HepG2 (cell line): ENCODE results near the gene PNRC1. TPM values are rescaled to one million over a fixed set of nuclear protein-coding genes. Genes with fewer than 3 reads are reported as not detected.

Experiments
- ATF4 ChIP-seq, 2 experiments: fragments of 450-650 bp in 1 of 2; sonication (generic) in 1 of 2; formaldehyde crosslinking; IDR thresholded peaks; 2 replicates each; pipeline versions ENCODE4 v1.5.0 to v1.8.0; 2020 to 2022; ENCODE audit warnings: mild to moderate bottlenecking in 1 of 2, missing genetic modification reagents in 1 of 2
- CEBPG ChIP-seq: IDR thresholded peaks from 2 replicates; pipeline ENCODE4 v1.6.1; 2016
- HDAC1 ChIP-seq: sonication (generic); formaldehyde crosslinking; IDR thresholded peaks from 2 replicates; pipeline ENCODE4 v1.5.1; 2020; ENCODE audit warnings: mild to moderate bottlenecking, missing genetic modification reagents
- HDAC2 ChIP-seq: sonication (generic); formaldehyde crosslinking; IDR thresholded peaks from 2 replicates; pipeline ENCODE4 v1.4.0; 2020; ENCODE audit warnings: missing genetic modification reagents
- HDAC6 ChIP-seq: fragments of 200-600 bp; sonication (generic); IDR thresholded peaks from 2 replicates; pipeline ENCODE4 v1.7.0; 2017; ENCODE audit warnings: mild to moderate bottlenecking, antibody characterized with exemption, low read length, low read depth
- ISL2 ChIP-seq: sonication (generic); formaldehyde crosslinking; IDR thresholded peaks from 2 replicates; pipeline ENCODE4 v1.5.0; 2020; ENCODE audit warnings: missing genetic modification reagents
- KDM5A ChIP-seq: fragments of 200-600 bp; sonication (generic); IDR thresholded peaks from 2 replicates; pipeline ENCODE4 v1.7.0; 2018; ENCODE audit warnings: antibody characterized with exemption, mild to moderate bottlenecking, low read length, borderline replicate concordance
- KDM6A ChIP-seq: IDR thresholded peaks from 2 replicates; pipeline ENCODE4 v1.6.1; 2016; ENCODE audit warnings: low read depth
- KLF16 ChIP-seq, 2 experiments: sonication (generic) in 1 of 2; formaldehyde crosslinking in 1 of 2; IDR thresholded peaks; 2 replicates each; pipeline versions ENCODE4 v1.6.1 to v1.8.0; 2016 to 2023; ENCODE audit warnings: missing genetic modification reagents in 2 of 2, missing compliant biosample characterization in 1 of 2
- NFIC ChIP-seq: IDR thresholded peaks from 2 replicates; pipeline ENCODE4 v1.6.1; 2012; ENCODE audit warnings: mild to moderate bottlenecking, low read length, inconsistent platforms
- NFYC ChIP-seq: IDR thresholded peaks from 2 replicates; pipeline ENCODE4 v1.6.1; 2016; ENCODE audit warnings: missing genetic modification reagents, missing compliant biosample characterization
- PITX1 ChIP-seq: sonication (generic); formaldehyde crosslinking; IDR thresholded peaks from 2 replicates; pipeline ENCODE4 v1.5.1; 2020; ENCODE audit warnings: mild to moderate bottlenecking, missing genetic modification reagents
- PRPF4 ChIP-seq: fragments of 200-400 bp; formaldehyde crosslinking; IDR thresholded peaks from 2 replicates; pipeline ENCODE4 v1.6.1; 2016; ENCODE audit warnings: low read length, low read depth; ENCODE audit not compliant: poor library complexity, severe bottlenecking
- RBFOX2 ChIP-seq: fragments of 200-400 bp; formaldehyde crosslinking; IDR thresholded peaks from 2 replicates; pipeline ENCODE4 v1.6.1; 2017; ENCODE audit warnings: low read depth, mild to moderate bottlenecking, low read length
- SAP130 ChIP-seq: IDR thresholded peaks from 2 replicates; pipeline ENCODE4 v1.6.1; 2016; ENCODE audit warnings: low read depth
- SMAD3 ChIP-seq: sonication (generic); formaldehyde crosslinking; IDR thresholded peaks from 2 replicates; pipeline ENCODE4 v1.4.0; 2020; ENCODE audit warnings: missing genetic modification reagents
- SOX5 ChIP-seq: IDR thresholded peaks from 2 replicates; pipeline ENCODE4 v1.6.1; 2016; ENCODE audit warnings: borderline replicate concordance
- ZGPAT ChIP-seq: IDR thresholded peaks from 2 replicates; pipeline ENCODE4 v1.6.1; 2016; ENCODE audit warnings: mild to moderate bottlenecking
- ZNF121 ChIP-seq: sonication (generic); formaldehyde crosslinking; IDR thresholded peaks from 2 replicates; pipeline ENCODE4 v1.5.0; 2020; ENCODE audit warnings: mild to moderate bottlenecking, missing genetic modification reagents
- ZNF710 ChIP-seq: sonication (generic); formaldehyde crosslinking; IDR thresholded peaks from 2 replicates; pipeline ENCODE4 v1.5.0; 2020; ENCODE audit warnings: mild to moderate bottlenecking, missing genetic modification reagents, borderline replicate concordance
- ZSCAN29 ChIP-seq: sonication (generic); formaldehyde crosslinking; conservative IDR thresholded peaks from 2 replicates; pipeline ENCODE4 v1.4.0; 2020; ENCODE audit warnings: mild to moderate bottlenecking, missing genetic modification reagents
- polyA plus RNA-seq, 8 experiments: library from polyadenylated mRNA; depleted of rRNA in 3 of 8; stranded (reverse) in 7 of 8; unstranded in 1 of 8; fragments of >200 nt; fragmentation: Illumina TruSeq in 4 of 8; extraction: Trizol in 4 of 8; gene quantifications; 2 replicates each; pipeline versions ENCODE4 v1.2.1 to v1.2.3, GENCODE V29; 2011 to 2016; ENCODE audit warnings: low read depth in 4 of 8, missing spikeins in 1 of 8, mixed read lengths in 1 of 8; ENCODE audit not compliant: insufficient read depth in 1 of 8
- total RNA-seq, 5 experiments: library from RNA; depleted of rRNA; stranded (reverse); fragments of >200 nt; fragmentation: Illumina TruSeq; extraction: Trizol; gene quantifications; 2 replicates each; pipeline ENCODE4 v1.2.3, GENCODE V29; 2016; ENCODE audit warnings: low read depth in 1 of 5
- TF ChIP-seq, protein P1 (sequence below): sonication (generic); formaldehyde crosslinking; IDR thresholded peaks from 2 replicates; pipeline ENCODE4 v1.4.0; 2020; ENCODE audit warnings: missing genetic modification reagents
- TF ChIP-seq, protein P2 (sequence below): sonication (generic); formaldehyde crosslinking; IDR thresholded peaks from 2 replicates; pipeline ENCODE4 v1.8.1; 2023; ENCODE audit warnings: mild to moderate bottlenecking, moderate library complexity, missing genetic modification reagents
- TF ChIP-seq, protein P3 (sequence below): sonication (generic); formaldehyde crosslinking; IDR thresholded peaks from 2 replicates; pipeline ENCODE4 v1.4.0; 2020; ENCODE audit warnings: mild to moderate bottlenecking, missing genetic modification reagents

The PNRC1 gene
- total and polyA plus RNA-seq, 2 of the 13 experiments (the other 11 are each of a cell fraction or from before 2014, with no cell fraction given) = 17.6 to 36.0 TPM

DNA sequence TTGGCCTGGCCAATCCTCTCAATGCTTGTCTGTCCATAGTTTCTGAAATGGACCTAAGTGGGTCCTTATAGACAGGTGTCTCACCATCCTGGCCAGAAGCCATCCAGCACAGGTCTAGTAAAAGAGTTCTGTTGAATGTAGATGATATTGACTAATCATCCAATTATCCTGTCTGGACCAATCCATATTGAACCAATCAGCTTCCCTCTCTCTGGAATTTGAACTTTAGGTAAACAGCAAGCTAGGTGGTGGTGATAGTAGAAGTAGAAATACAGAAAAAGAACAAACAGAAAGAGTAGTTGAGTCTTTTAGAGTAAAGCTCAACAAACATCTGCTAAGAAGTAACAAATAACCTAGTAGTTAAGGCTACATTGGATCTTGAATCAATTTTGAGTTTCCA is 9.5 kb upstream of the PNRC1 start (continued):
- TF ChIP-seq, protein P1, sequence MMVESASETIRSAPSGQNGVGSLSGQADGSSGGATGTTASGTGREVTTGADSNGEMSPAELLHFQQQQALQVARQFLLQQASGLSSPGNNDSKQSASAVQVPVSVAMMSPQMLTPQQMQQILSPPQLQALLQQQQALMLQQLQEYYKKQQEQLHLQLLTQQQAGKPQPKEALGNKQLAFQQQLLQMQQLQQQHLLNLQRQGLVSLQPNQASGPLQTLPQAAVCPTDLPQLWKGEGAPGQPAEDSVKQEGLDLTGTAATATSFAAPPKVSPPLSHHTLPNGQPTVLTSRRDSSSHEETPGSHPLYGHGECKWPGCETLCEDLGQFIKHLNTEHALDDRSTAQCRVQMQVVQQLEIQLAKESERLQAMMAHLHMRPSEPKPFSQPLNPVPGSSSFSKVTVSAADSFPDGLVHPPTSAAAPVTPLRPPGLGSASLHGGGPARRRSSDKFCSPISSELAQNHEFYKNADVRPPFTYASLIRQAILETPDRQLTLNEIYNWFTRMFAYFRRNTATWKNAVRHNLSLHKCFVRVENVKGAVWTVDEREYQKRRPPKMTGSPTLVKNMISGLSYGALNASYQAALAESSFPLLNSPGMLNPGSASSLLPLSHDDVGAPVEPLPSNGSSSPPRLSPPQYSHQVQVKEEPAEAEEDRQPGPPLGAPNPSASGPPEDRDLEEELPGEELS (CRISPR knock-in tag) = peak; percentile 50; the same call in 1 of the 2 replicates
- TF ChIP-seq, protein P2, sequence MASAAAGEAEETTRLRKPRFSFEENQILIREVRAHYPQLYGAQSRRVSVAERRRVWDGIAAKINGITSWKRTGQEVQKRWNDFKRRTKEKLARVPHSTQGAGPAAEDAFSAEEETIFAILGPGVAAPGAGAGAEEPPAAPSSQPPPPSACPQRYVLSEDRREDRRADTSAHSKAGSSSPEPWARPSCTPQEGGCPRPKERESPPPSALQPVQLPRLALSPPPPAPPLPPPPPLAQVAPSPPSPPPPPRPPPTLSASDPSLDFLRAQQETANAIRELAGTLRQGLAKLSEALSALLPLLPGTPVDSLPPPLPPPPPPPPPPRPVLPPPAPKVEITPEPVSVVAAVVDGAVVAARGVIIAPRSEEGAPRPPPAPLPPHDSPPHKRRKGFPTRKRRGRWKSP = no peak
- peak; percentile 62 for TF ChIP-seq HDAC1 (CRISPR knock-in tag)
- 0 out of 2 replicates have a peak, but pooled peaks have one; percentile 47 for TF ChIP-seq ZSCAN29
- peak; percentile 71 for TF ChIP-seq ZNF121 (CRISPR knock-in tag)
- no peak for TF ChIP-seq ATF4 (CRISPR knock-in tag; IDR thresholded peaks at IDR 0.05)
- 0 out of 2 replicates have a peak, but pooled peaks have one; percentile 34 for TF ChIP-seq ZNF710 (CRISPR knock-in tag)
- TF ChIP-seq RBFOX2 = no peak
- 0 out of 4 replicates have a peak, but pooled peaks of 1 of the 2 experiments have one; percentile 36 for TF ChIP-seq KLF16 (CRISPR knock-in tag; IDR thresholded peaks at IDR 0.05)
- no peak for TF ChIP-seq KDM5A
- 0 out of 2 replicates have a peak, but pooled peaks have one; percentile 21 for TF ChIP-seq SMAD3
- TF ChIP-seq NFIC = peak; percentile 43; the same call in 1 of the 2 replicates
- TF ChIP-seq KDM6A (CRISPR knock-in tag) = peak; percentile 73
- peak; percentile 80 for TF ChIP-seq NFYC (CRISPR knock-in tag)
- TF ChIP-seq ZGPAT (CRISPR knock-in tag) = 0 out of 2 replicates have a peak, but pooled peaks have one; percentile 44
- no peak for TF ChIP-seq PITX1 (CRISPR knock-in tag)
- peak; percentile 48; the same call in 1 of the 2 replicates for TF ChIP-seq HDAC2
- TF ChIP-seq, protein P3, sequence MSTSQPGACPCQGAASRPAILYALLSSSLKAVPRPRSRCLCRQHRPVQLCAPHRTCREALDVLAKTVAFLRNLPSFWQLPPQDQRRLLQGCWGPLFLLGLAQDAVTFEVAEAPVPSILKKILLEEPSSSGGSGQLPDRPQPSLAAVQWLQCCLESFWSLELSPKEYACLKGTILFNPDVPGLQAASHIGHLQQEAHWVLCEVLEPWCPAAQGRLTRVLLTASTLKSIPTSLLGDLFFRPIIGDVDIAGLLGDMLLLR (CRISPR knock-in tag) = no peak
- TF ChIP-seq ISL2 (CRISPR knock-in tag) = peak; percentile 62; the same call in 1 of the 2 replicates
- TF ChIP-seq HDAC6 = no peak
- TF ChIP-seq CEBPG = peak; percentile 32; the same call in 1 of the 2 replicates
- peak; percentile 41 for TF ChIP-seq SAP130 (CRISPR knock-in tag)
- peak; percentile 45; the same call in 1 of the 2 replicates for TF ChIP-seq SOX5
- TF ChIP-seq PRPF4 = no peak
